Esophagus squamous epithelium (tissue), 4 donors: ENCODE measurements around the gene STX5.

ENCODE experiments used
- POLR2A ChIP-seq, 4 donors: fragments of 450-650 bp; IDR thresholded peaks; one replicate each; pipeline ENCODE4 v1.6.1; 2017; ENCODE audit warnings: antibody characterized with exemption in 4 of 4, mild to moderate bottlenecking in 4 of 4, moderate library complexity in 3 of 4
- TF ChIP-seq, protein P1 (sequence below), 6 experiments: fragments of 450-650 bp in 4 of 6; fragments of 200-600 bp in 2 of 6; sonication (generic) in 2 of 6; IDR thresholded peaks; one replicate each; pipeline ENCODE4 v1.5.1; 2016 to 2019; ENCODE audit warnings: antibody characterized with exemption in 6 of 6, mild to moderate bottlenecking in 4 of 6, moderate library complexity in 4 of 6

DNA sequence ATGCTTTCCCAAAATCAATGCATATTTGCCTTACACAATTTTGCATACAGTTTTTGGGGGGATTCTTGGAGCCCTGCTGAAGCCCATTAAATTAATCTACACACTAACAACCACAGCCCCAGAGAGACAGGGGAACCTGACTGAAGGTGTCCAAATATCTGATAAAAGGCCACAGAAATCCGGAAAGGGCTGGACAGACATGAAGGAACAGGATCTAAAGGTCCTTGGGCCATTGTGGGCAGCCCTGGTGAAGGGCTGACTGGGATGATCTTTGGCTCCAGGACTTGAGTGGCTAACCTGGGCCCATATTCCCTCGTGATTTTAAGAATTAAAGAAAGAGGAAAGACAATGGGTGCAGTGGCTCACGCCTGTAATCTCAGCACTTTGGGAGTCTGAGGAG lies 14.3 kb upstream of the STX5 start:
- TF ChIP-seq, protein P1, sequence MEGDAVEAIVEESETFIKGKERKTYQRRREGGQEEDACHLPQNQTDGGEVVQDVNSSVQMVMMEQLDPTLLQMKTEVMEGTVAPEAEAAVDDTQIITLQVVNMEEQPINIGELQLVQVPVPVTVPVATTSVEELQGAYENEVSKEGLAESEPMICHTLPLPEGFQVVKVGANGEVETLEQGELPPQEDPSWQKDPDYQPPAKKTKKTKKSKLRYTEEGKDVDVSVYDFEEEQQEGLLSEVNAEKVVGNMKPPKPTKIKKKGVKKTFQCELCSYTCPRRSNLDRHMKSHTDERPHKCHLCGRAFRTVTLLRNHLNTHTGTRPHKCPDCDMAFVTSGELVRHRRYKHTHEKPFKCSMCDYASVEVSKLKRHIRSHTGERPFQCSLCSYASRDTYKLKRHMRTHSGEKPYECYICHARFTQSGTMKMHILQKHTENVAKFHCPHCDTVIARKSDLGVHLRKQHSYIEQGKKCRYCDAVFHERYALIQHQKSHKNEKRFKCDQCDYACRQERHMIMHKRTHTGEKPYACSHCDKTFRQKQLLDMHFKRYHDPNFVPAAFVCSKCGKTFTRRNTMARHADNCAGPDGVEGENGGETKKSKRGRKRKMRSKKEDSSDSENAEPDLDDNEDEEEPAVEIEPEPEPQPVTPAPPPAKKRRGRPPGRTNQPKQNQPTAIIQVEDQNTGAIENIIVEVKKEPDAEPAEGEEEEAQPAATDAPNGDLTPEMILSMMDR (IDR thresholded peaks at IDR 0.05) = no peak
- no peak for TF ChIP-seq POLR2A (IDR thresholded peaks at IDR 0.05)
